Medulla oblongata (tissue), 1 donor: ENCODE results near the gene TDRD3.
A peak's percentile ranks its signal among the peaks of the same experiment; 100 is the strongest.
"Not testable (repeated sequence)": the region's sequence is repeated elsewhere in the genome, so short reads cannot be mapped to it uniquely, and the experiment has no call there.

Experiments used
- DNase-seq: peaks from one replicate; pipeline ENCODE4 v3.0.0-alpha.2; 2015; ENCODE audit errors: extremely low spot score

The TDRD3 gene

DNA sequence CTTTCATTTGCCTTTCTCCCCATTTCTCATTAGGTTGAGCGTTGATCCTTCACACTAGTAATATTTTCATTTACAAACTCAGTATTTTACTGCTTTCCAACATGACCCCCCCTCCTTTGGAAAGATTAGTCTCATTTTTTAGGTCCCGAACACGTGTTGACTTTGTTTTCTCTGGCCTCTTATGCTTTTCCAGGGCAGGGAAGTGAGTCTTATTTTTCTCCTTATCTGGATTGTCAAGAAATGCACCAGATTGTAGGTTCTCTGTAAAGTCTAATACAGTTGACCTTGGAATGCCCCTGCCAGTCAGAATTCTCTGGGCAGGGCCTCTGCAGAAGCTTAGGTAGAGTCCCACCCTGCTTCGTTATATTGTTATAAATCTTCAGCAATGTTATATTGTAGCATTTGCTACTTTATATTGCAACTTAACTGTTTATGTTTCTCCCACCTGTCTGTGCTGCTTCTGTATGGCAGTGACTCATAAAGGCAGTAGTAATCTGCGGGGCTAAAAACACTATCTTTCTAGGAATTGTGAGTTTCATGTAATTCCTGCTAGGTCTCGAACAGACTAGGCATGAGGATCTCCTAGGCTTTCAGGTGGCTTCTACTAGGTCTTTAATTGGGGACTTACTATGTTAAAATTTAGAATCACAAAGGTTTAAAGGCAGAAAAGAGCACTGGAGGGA lies 2.0 kb downstream of the TDRD3 start:
- no peak for DNase-seq

DNA sequence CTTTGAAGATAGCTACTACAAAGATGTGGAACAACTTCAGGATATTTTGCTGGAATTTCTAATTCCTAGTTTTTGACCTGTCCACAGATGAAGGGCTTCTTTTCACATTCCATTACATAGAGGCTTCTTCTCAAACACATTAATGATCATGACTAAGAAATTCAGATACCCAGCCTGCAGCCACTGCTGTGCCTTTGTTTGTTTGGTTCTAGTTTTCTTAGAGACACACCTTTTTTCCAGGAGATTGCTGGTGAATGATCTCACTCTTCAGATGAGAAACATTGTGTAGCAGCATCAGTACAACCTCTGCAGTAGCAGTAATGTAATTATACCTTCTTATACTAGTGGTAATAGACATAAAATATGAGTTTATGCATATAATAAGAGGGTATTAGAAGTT lies 5.0 kb downstream of the TDRD3 start:
- no peak for DNase-seq

DNA sequence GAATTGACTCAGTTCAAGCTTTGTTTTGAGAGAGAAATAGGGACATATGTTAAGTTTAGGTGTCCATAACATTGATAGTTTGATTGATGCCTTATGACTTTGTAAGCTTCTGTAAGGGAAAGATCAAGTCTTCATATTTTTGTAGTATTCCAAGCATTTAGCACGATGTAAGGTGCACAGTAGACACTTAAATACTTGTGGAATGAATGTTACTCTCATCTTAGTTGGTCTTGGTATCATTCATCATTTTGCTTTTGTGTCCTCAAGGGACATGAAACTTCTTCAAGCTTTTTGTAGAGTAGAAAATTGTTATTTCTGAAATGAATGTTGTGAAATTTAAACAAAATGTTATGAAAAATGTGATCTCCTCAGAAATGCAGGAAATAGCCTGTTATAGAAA lies 10.1 kb downstream of the TDRD3 start:
- no peak for DNase-seq

- not testable (repeated sequence) for DNase-seq
These were observed 10.8 kb downstream of the TDRD3 start for GRCh38 chr13:60407852-60408251.

- DNase-seq = not testable (repeated sequence)
These were observed 12.7 kb downstream of the TDRD3 start for GRCh38 chr13:60409574-60410292.

DNA sequence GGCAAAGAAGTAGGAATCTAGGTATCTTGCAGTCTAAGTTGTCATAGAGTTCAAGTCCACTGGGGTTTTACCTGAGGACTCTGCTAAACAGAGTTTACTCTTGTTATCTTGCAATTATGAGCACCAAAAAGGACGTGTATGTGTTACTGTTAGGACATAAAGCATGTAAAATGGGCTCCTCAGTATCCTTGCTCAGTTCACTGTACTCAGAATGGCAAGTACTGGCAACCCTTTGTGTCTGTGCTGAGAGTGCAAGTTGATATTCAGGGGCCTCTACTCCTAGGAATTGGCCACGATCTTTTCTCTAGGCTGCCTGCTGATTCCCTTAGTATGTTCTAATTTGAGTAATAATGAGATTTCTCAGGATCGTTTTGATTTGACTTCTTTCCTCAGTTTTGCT lies 13.3 kb downstream of the TDRD3 start:
- DNase-seq = no peak

- no peak for DNase-seq
These were observed 14.4 kb downstream of the TDRD3 start for GRCh38 chr13:60411464-60411863.

- no peak for DNase-seq
These were observed 15.0 kb downstream of the TDRD3 start for GRCh38 chr13:60411983-60412382.

DNA sequence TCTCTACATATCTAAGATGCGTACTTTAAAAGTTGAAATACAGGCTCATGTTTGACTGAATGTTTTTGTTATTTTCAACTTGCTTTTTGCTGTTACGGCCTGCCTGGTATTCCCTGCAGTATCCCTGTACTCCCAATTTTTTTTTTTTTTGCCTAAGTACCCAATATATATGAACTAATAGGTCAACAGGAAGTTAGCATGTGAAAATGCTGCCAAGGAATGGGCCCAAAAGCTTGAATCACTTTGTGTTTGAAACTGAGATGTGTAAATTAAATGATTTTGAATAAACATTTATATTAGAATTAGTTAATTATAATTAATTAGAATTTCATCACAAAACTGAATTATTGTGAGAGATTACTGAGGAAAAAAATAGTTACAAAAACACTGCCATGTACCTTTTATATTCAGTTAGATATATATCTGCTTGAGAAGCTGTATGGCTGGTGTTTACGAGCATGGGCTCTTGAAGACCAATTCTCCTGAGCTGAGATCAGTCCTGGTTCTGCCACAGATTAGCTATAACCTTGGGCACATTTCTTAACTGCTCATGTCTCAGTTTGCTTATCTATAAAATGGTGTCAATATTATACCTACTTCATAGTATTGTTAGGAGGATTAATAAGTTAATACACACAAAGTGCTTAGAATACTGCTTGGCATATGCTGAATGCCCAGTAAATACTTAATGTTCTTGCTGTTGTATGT lies 16.0 kb downstream of the TDRD3 start:
- DNase-seq = no peak

GRCh38 chr13:60414177-60414576 lies 17.2 kb downstream of the TDRD3 start:
- no peak for DNase-seq

DNA sequence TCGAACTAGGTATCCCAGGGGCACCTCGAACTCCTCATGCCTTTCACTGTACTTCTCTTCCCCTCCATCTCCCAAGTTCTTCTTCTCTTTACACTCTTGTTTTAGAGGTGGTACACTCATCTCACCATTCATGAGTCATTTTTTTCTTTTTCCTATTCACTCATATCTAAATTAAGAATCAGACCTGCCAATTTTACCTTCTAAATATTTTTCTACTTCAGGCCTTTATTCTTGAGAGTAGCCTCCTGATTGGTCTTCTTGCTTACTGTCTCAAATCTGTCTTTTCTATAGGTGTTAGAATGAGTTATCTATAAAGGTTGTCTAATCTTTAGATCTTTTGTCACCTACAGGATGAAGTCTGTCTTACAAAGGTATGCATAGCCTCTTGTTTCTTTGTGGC lies 20.7 kb downstream of the TDRD3 start:
- DNase-seq = no peak

DNA sequence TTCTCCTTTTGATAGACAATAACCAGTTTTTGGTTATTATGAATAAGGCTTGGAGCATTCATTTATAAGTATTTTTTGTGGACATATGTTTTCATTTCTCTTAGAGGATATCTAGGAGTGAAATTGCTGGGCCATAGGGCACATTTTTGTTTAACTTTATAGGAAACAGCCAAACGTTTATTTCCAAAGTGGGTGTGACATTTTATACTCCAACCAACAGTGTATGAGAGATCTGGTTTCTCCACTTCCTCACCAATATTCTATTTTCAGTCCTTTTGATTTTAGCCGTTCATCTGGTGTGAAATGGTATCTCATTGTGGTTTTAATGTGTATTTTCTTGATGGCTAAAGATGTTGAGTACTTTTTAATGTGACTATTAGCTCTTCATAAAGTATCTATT lies 21.9 kb downstream of the TDRD3 start:
- DNase-seq = no peak

DNA sequence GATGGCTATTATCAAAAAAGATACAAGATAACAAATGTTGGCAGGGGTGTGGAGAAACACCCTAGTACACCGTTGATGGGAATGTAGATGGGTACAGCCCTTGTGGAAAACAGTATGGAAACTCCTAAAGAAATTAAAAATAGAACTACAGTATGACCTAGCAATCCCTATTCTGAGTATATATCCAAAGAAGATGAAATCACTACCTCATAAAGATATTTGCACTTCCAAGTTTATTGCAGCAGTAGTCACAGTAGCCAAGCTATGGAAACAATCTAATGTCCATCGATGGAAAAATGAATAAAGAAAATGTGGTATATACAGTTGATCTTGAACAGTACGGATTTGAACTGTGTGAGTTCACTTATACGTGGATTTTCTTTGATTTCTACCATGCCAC lies 28.3 kb downstream of the TDRD3 start:
- no peak for DNase-seq

DNA sequence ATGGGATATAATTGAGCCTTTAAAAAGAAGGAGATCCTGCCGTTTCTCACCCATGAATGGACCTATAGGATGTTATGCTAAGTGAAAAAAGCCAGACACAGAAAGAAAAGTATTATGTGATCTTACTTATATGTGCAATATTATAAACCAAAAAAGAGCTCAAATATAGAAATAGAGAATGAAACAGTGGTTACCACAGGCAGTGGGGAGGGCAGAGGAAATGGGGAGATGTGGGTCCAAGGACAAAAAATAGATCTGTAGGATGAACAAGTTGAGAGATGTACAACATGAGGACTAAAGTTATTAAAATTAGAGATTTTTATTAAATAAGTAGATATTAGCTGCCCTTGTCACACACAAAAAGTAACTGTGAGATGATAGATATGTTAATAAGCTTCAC lies 29.1 kb downstream of the TDRD3 start:
- DNase-seq = no peak

GRCh38 chr13:60427285-60427684 lies 30.3 kb downstream of the TDRD3 start:
- no peak for DNase-seq

GRCh38 chr13:60431108-60431700 lies 34.2 kb downstream of the TDRD3 start:
- peak; percentile 81 for DNase-seq

DNA sequence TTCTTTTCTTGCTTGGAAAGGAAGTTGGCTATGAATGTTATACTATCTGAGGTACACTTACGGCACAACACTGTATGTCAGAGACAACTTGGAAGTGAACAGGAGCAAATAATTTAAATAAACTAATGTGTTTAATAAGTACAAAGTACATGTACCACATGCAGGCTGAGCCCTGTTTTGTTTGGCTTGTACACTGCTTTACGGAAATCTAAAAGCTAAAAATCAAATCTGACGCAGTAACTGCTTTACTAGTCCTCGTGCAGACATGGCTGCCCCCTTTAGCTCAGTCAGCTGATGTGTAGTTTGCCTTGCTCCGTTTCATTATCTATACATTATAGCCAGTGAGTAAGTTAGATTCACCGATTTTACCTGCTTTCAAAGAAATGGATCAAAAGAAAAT lies 36.5 kb downstream of the TDRD3 start:
- DNase-seq = no peak

GRCh38 chr13:60435762-60436374 lies 38.8 kb downstream of the TDRD3 start:
- no peak for DNase-seq

GRCh38 chr13:60439201-60439600 lies 42.2 kb downstream of the TDRD3 start:
- no peak for DNase-seq

DNA sequence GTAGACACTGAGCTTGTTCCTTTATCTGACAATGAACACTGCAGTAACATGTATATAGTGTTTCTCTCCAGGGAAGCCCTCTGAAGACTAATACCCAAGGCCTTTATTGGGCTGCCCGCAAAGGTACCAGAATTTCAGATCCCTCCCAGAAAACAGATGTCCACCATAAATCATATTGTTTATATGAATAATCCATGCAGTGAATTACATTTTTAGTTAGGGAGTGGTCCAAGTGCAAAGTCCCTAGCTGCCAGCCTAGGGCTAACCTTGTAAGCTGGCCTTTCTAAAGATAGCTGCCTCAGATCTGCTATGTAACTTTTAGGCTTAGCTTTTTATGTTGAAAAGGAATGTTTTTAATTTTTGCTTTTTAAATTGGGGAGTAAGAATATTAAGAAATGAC lies 44.7 kb downstream of the TDRD3 start:
- no peak for DNase-seq

GRCh38 chr13:60448907-60449510 lies 52.0 kb downstream of the TDRD3 start:
- DNase-seq = peak; percentile 76

DNA sequence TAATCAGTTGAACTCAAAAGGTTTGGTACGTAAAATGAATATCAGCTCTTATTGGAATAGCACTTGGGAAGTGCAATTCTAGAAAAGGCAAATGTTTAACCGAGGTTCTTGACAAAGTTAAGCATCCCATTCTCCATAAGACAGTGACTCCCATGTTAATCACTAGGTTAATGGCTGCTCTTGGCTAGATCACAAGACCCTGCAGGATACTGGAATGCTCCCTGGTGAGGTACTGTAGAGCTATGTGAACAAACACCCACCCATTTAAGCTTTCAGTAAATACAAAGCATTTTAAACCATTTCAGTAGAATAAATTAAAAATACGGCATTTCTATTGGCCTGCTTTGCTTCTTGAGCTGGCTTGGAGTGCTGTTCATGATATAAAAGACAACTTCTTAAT lies 56.5 kb downstream of the TDRD3 start:
- DNase-seq = no peak
